ENCODE data around the gene PRKAB2. TPM values are rescaled to one million over a fixed set of nuclear protein-coding genes. Genes with fewer than 3 reads are reported as not detected.
"Not testable (repeated sequence)": the region's sequence is repeated elsewhere in the genome, so short reads cannot be mapped to it uniquely, and the experiment has no call there.

PRKAB2 gene
- total RNA-seq, 1 experiment from 2014 or later, result 17.8 TPM

- H3K79me2 ChIP-seq (ENCODE audit: insufficient read depth, low read length), result no peaks in the 10 kb centered on the region
- no peak overlapping the region for H3K14ac ChIP-seq (ENCODE audit: insufficient read depth, low read length)
- no peak overlapping the region for H3K23ac ChIP-seq (ENCODE audit: insufficient read length, low read depth, low read length)
- H2BK5ac ChIP-seq (ENCODE audit: insufficient read length, low read length), result no peak overlapping the region
- H2BK12ac ChIP-seq (ENCODE audit: insufficient read length, low read depth, low read length), result no peak overlapping the region
- H3K18ac ChIP-seq (ENCODE audit: insufficient read length, low read depth, low read length), result no peak overlapping the region
- no peak overlapping the region for H3T11ph ChIP-seq (ENCODE audit: low read length)
- H3K4me3 Mint-ChIP-seq, result no peak overlapping the region
- DNase-seq, result no peak
- no peaks in the 10 kb centered on the region for H3K79me1 ChIP-seq (ENCODE audit: insufficient read depth, low read depth, low read length, poor library complexity, severe bottlenecking)
- H3K9ac ChIP-seq (ENCODE audit: extremely low read depth, insufficient read length, low read length), result no peak overlapping the region
- no peak overlapping the region for H2BK20ac ChIP-seq (ENCODE audit: low read depth, low read length, poor library complexity, severe bottlenecking)
- H3K56ac ChIP-seq (ENCODE audit: insufficient read length, low read depth, low read length), result no peak overlapping the region
- TF ChIP-seq CTCF (conservative IDR thresholded peaks at IDR 0.05), result no peak
- no peak overlapping the region for H3K4ac ChIP-seq (ENCODE audit: low read depth, low read length)
- H2AFZ ChIP-seq (ENCODE audit: low read length), result no peak overlapping the region
- H3K36me3 Mint-ChIP-seq (ENCODE audit: insufficient read depth in 1 of 3, low read depth in 3 of 3), result no peaks in the 10 kb centered on the region
- H4K20me1 ChIP-seq (ENCODE audit: control insufficient read depth, insufficient read depth, insufficient read length), result no peaks in the 10 kb centered on the region
- no peak overlapping the region for H4K91ac ChIP-seq (ENCODE audit: insufficient read length, low read depth, low read length)
- no peak overlapping the region for H2BK15ac ChIP-seq (ENCODE audit: low read depth, low read length)
- no peak overlapping the region for H3K27ac ChIP-seq (ENCODE audit: insufficient read length, low read depth, low read length)
- WGBS (ENCODE audit: extremely low coverage, insufficient read length, low lambda C conversion rate), result no CpG with 5 or more reads among the region's 4 CpGs
- no peaks in the 10 kb centered on the region for H3K27me3 Mint-ChIP-seq (ENCODE audit: low read depth)
- no peak overlapping the region for H2BK120ac ChIP-seq (ENCODE audit: low read depth, low read length, poor library complexity, severe bottlenecking)
- no peak overlapping the region for H3K4me2 ChIP-seq (ENCODE audit: insufficient read depth, insufficient read length, low read length)
- H3K4me1 ChIP-seq (ENCODE audit: insufficient read depth, low read length), result no peaks in the 10 kb centered on the region
- no peaks in the 10 kb centered on the region for H3K27me3 ChIP-seq (ENCODE audit: insufficient read depth, low read length)
- no peak overlapping the region for H4K8ac ChIP-seq (replicated peaks; ENCODE audit: insufficient read length, low read depth, low read length)
- H3K9me3 ChIP-seq (ENCODE audit: control insufficient read depth, low read depth, low read length), result no peaks in the 10 kb centered on the region
- H3K9me3 Mint-ChIP-seq, result no peaks in the 10 kb centered on the region
- H3K27ac Mint-ChIP-seq, result no peak overlapping the region
- H2AK5ac ChIP-seq (ENCODE audit: insufficient read length, low read length), result no peak overlapping the region
- H4K5ac ChIP-seq (ENCODE audit: insufficient read length, low read depth, low read length), result no peak overlapping the region
- H3K23me2 ChIP-seq (ENCODE audit: insufficient read length, low read depth, low read length, poor library complexity, severe bottlenecking), result no peaks in the 10 kb centered on the region
- H3K4me1 Mint-ChIP-seq, result no peaks in the 10 kb centered on the region
Measured at GRCh38 chr1:147201276-147201675, 29.0 kb upstream of the PRKAB2 start.

GRCh38 chr1:147197324-147197723, 25.1 kb upstream of the PRKAB2 start:
- H3K9me3 Mint-ChIP-seq; H4K8ac ChIP-seq (replicated peaks; ENCODE audit: insufficient read length, low read depth, low read length); H3K23me2 ChIP-seq (ENCODE audit: insufficient read length, low read depth, low read length, poor library complexity, severe bottlenecking); H3K4ac ChIP-seq (ENCODE audit: low read depth, low read length); H2BK20ac ChIP-seq (ENCODE audit: low read depth, low read length, poor library complexity, severe bottlenecking); H2BK5ac ChIP-seq (ENCODE audit: insufficient read length, low read length); H3K4me1 ChIP-seq (ENCODE audit: insufficient read depth, low read length); H3K4me1 Mint-ChIP-seq; H3K9me3 ChIP-seq (ENCODE audit: control insufficient read depth, low read depth, low read length); H3K9ac ChIP-seq (ENCODE audit: extremely low read depth, insufficient read length, low read length); H3K27ac ChIP-seq (ENCODE audit: insufficient read length, low read depth, low read length); H3K27me3 Mint-ChIP-seq (ENCODE audit: low read depth); H3K23ac ChIP-seq (ENCODE audit: insufficient read length, low read depth, low read length); H3K14ac ChIP-seq (ENCODE audit: insufficient read depth, low read length); H3K56ac ChIP-seq (ENCODE audit: insufficient read length, low read depth, low read length); H2AK5ac ChIP-seq (ENCODE audit: insufficient read length, low read length); H3K36me3 Mint-ChIP-seq (ENCODE audit: insufficient read depth in 1 of 3, low read depth in 3 of 3); H3K79me1 ChIP-seq (ENCODE audit: insufficient read depth, low read depth, low read length, poor library complexity, severe bottlenecking); H2BK120ac ChIP-seq (ENCODE audit: low read depth, low read length, poor library complexity, severe bottlenecking); H2BK15ac ChIP-seq (ENCODE audit: low read depth, low read length); H3K18ac ChIP-seq (ENCODE audit: insufficient read length, low read depth, low read length); DNase-seq; H4K20me1 ChIP-seq (ENCODE audit: control insufficient read depth, insufficient read depth, insufficient read length); H2AFZ ChIP-seq (ENCODE audit: low read length); H3T11ph ChIP-seq (ENCODE audit: low read length); H2BK12ac ChIP-seq (ENCODE audit: insufficient read length, low read depth, low read length); H3K27ac Mint-ChIP-seq; H3K27me3 ChIP-seq (ENCODE audit: insufficient read depth, low read length); H4K91ac ChIP-seq (ENCODE audit: insufficient read length, low read depth, low read length); H3K4me3 Mint-ChIP-seq; H3K4me2 ChIP-seq (ENCODE audit: insufficient read depth, insufficient read length, low read length); H3K79me2 ChIP-seq (ENCODE audit: insufficient read depth, low read length); H4K5ac ChIP-seq (ENCODE audit: insufficient read length, low read depth, low read length): not testable (repeated sequence)
- no CpG with 5 or more reads among the region's 3 CpGs for WGBS (ENCODE audit: extremely low coverage, insufficient read length, low lambda C conversion rate)
